ENCODE measurements around the gene FKBP8.
"Not testable (repeated sequence)": the region's sequence is repeated elsewhere in the genome, so short reads cannot be mapped to it uniquely, and the experiment has no call there.

Gene FKBP8

GRCh38 chr19:18542941-18543813 is at the start of gene FKBP8:
TSS of gene FKBP8 (minus strand) at chr19:18543573. CDS start at chr19:18541970, 1,603 bp downstream.
- DNase-seq: peak; percentile 48 to 94 (median 87)

- not testable (repeated sequence) for DNase-seq
Observed at GRCh38 chr19:18592732-18593131, 49.4 kb upstream of the FKBP8 start.

- no peak for DNase-seq
Observed at GRCh38 chr19:18591735-18592385, 48.5 kb upstream of the FKBP8 start.

GRCh38 chr19:18590273-18591272 is 47.2 kb upstream of the FKBP8 start:
- DNase-seq: peak in 54 of 56 donors; percentile 23 to 93 (median 74)

GRCh38 chr19:18589380-18590272 is 46.3 kb upstream of the FKBP8 start:
- peak in 31 of 56 donors; percentile 18 to 67 (median 46) for DNase-seq

- DNase-seq: peak in 55 of 56 donors; percentile 29 to 89 (median 76)
Observed at GRCh38 chr19:18588611-18589379, 45.4 kb upstream of the FKBP8 start, which contains the start of gene REX1BD. TSS of gene REX1BD (plus strand) at chr19:18588798. CDS start at chr19:18588802, 4 bp downstream.

- no peak for DNase-seq
Observed at GRCh38 chr19:18587962-18588610, 44.7 kb upstream of the FKBP8 start.

GRCh38 chr19:18587561-18587960 is 44.2 kb upstream of the FKBP8 start:
- DNase-seq: no peak

- DNase-seq: no peak
Observed at GRCh38 chr19:18586306-18586705, 42.9 kb upstream of the FKBP8 start.

GRCh38 chr19:18580311-18580710 is 36.9 kb upstream of the FKBP8 start:
- no peak for DNase-seq

GRCh38 chr19:18577365-18577914 is 34.1 kb upstream of the FKBP8 start:
- no peak for DNase-seq

- no peak for DNase-seq
Observed at GRCh38 chr19:18576383-18576782, 33.0 kb upstream of the FKBP8 start.

- DNase-seq: no peak
Observed at GRCh38 chr19:18574691-18575291, 31.4 kb upstream of the FKBP8 start.

- DNase-seq: peak; percentile 82 to 98 (median 94)
Observed at GRCh38 chr19:18571564-18572344, 28.4 kb upstream of the FKBP8 start, which contains the start of gene UBA52. TSS of gene UBA52 (plus strand) at chr19:18571857. CDS start at chr19:18573301, 1,444 bp downstream.

GRCh38 chr19:18568367-18568766 is 25.0 kb upstream of the FKBP8 start:
- DNase-seq: no peak

GRCh38 chr19:18566953-18567352 is 23.6 kb upstream of the FKBP8 start:
- DNase-seq: no peak

GRCh38 chr19:18562086-18562485 is 18.7 kb upstream of the FKBP8 start:
- no peak for DNase-seq
